ENCODE measurements around the gene COL18A1.

- TF ChIP-seq CTCF (optimal IDR thresholded peaks at IDR 0.05 in 1 of 3, IDR thresholded peaks at IDR 0.05 in 1 of 3, conservative IDR thresholded peaks at IDR 0.05 in 1 of 3; ENCODE audit: extremely low read depth in 1 of 3, insufficient read depth in 2 of 3, low read length in 3 of 3) (no peak), EZH2 (IDR thresholded peaks at IDR 0.05; ENCODE audit: low read length) (no peak)
Measured at GRCh38 chr21:45456584-45457160, 51.7 kb downstream of the COL18A1 start.

Data from keratinocyte (primary cell).